Fibroblast of the aortic adventitia (primary cell): ENCODE data around the gene TRUB2. TPM values are rescaled to one million over a fixed set of nuclear protein-coding genes. Genes with fewer than 3 reads are reported as not detected.

ENCODE experiments used
- DNase-seq: peaks from one replicate; pipeline ENCODE4 v3.0.0-alpha.2; 2010; ENCODE audit warnings: low read depth
- H3K4me3 ChIP-seq: 2 replicates; pipeline ENCODE4 v1.5.1; 2011; ENCODE audit warnings: low read depth, mild to moderate bottlenecking, control low read depth, low read length, moderate library complexity
- CTCF ChIP-seq: IDR thresholded peaks from 2 replicates; pipeline ENCODE4 v1.5.1; 2011; ENCODE audit warnings: mild to moderate bottlenecking, low read length, control low read depth, inconsistent platforms; ENCODE audit not compliant: insufficient read depth
- total RNA-seq: library from RNA; depleted of rRNA; stranded (reverse); fragments of >200 nt; gene quantifications from 2 replicates; pipeline ENCODE4 v1.2.3, GENCODE V29; 2012; ENCODE audit warnings: low replicate concordance

TRUB2 gene
- total RNA-seq, 1 donor, result 13.6 TPM

GRCh38 chr9:128358090-128358489 is 35.8 kb upstream of the TRUB2 start:
- no peak overlapping the region for H3K4me3 ChIP-seq

GRCh38 chr9:128355451-128355850 is 33.2 kb upstream of the TRUB2 start:
- DNase-seq, result no peak
- TF ChIP-seq CTCF, result no peak
- no peak overlapping the region for H3K4me3 ChIP-seq

More at GRCh38 chr9:128358090-128358489, 35.8 kb upstream of the TRUB2 start:
- DNase-seq, result no peak
- no peak for TF ChIP-seq CTCF

DNA sequence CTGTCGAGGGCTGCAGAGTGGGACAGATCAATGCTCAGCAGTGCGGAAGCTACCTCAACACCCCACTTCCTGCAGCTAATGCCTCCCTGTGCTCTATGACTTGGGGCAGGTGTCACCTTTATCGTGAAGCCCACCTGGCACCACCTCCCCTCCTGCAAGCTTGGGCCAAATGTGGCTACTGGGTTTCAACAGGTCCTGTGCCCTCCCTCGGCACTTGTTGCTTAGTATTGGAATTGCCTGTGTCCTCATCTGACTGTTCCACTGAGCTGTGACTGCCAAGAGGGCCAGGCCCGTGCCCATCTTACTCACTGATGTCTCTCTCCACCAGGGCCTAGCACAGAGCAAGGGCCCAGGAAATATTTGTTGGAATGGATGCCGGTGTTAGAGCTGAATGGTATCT is 27.5 kb upstream of the TRUB2 start:
- no peak overlapping the region for H3K4me3 ChIP-seq
- no peak for TF ChIP-seq CTCF
- no peak for DNase-seq

GRCh38 chr9:128349125-128349524 is 26.9 kb upstream of the TRUB2 start:
- no peak overlapping the region for H3K4me3 ChIP-seq
- DNase-seq, result no peak
- TF ChIP-seq CTCF, result no peak

GRCh38 chr9:128344931-128345605 is 22.8 kb upstream of the TRUB2 start:
- no peak overlapping the region for H3K4me3 ChIP-seq
- no peak for DNase-seq
- TF ChIP-seq CTCF, result no peak

- TF ChIP-seq CTCF, result no peak
- H3K4me3 ChIP-seq, result no peak overlapping the region
- DNase-seq, result no peak
Measured at GRCh38 chr9:128343855-128344254, 21.6 kb upstream of the TRUB2 start.
